Aorta (tissue), 5 donors: ENCODE measurements around the gene NOD1. TPM values are rescaled to one million over a fixed set of nuclear protein-coding genes. Genes with fewer than 3 reads are reported as not detected.
A peak's percentile ranks its signal among the peaks of the same experiment; 100 is the strongest.

Source experiments
- ATAC-seq: fragments of 200-7000 bp; cut with Tn5 transposase; one replicate; pipeline ENCODE4 v1.9.1; 2022; ENCODE audit warnings: moderate library complexity; ENCODE audit not compliant: low FRiP score
- DNase-seq, 2 donors: peaks; one replicate each; pipeline ENCODE4 v3.0.0-alpha.2; 2020
- H3K27ac ChIP-seq, 2 donors: one replicate each; pipeline ENCODE4 v1.5.1; 2013; ENCODE audit warnings: low read length in 2 of 2, mild to moderate bottlenecking in 2 of 2, moderate library complexity in 2 of 2, control low read depth in 1 of 2, inconsistent platforms in 1 of 2, low read depth in 1 of 2
- H3K27me3 ChIP-seq, 2 donors: one replicate each; pipeline ENCODE4 v1.6.1; 2013; ENCODE audit warnings: control low read depth in 1 of 2, low read length in 1 of 2, mild to moderate bottlenecking in 1 of 2, moderate library complexity in 1 of 2; ENCODE audit not compliant: insufficient read depth in 2 of 2, control insufficient read depth in 1 of 2
- H3K36me3 ChIP-seq, 2 donors: one replicate each; pipeline ENCODE4 v1.6.1; 2013; ENCODE audit warnings: control low read depth in 1 of 2, low read length in 1 of 2, mild to moderate bottlenecking in 1 of 2; ENCODE audit not compliant: insufficient read depth in 2 of 2, control insufficient read depth in 1 of 2
- H3K4me1 ChIP-seq, 2 donors: one replicate each; pipeline ENCODE4 v1.6.1; 2013; ENCODE audit warnings: low read length in 2 of 2, control low read depth in 1 of 2, mild to moderate bottlenecking in 1 of 2, moderate library complexity in 1 of 2; ENCODE audit not compliant: insufficient read depth in 2 of 2, control insufficient read depth in 1 of 2
- H3K4me3 ChIP-seq, 2 donors: one replicate each; pipeline ENCODE4 v1.5.1; 2013; ENCODE audit warnings: low read length in 2 of 2, control low read depth in 1 of 2, mild to moderate bottlenecking in 1 of 2
- H3K9me3 ChIP-seq: one replicate; pipeline ENCODE4 v1.6.1; 2013; ENCODE audit warnings: mild to moderate bottlenecking, low read length; ENCODE audit not compliant: control insufficient read depth
- WGBS, 2 donors: extraction: QIAGEN DNeasy Blood & Tissue Kit; methylation state at CpG; one replicate each; pipeline ENCODE4 v1.1.7; 2013; 5-methylcytosine and 5-hydroxymethylcytosine counted together
- intact Hi-C, 2 donors: fragments of 100-400 bp; cut with DNase I; formaldehyde crosslinking; loops; one replicate each; pipeline versions ENCODE4 v1.14.2 to v1.15.0; 2022
- polyA plus RNA-seq, 2 donors: library from polyadenylated mRNA; stranded (reverse); fragments of 200-250 nt; gene quantifications; one replicate each; pipeline ENCODE4 v1.2.3, GENCODE V29; 2013
- total RNA-seq, 2 donors: library from RNA; stranded (reverse); fragmentation: NEBNext Ultra II Directional; extraction: Animal tissue kit (Norgen Biotek cat#: 25700); gene quantifications; one replicate each; pipeline ENCODE4 v1.2.1, GENCODE V29; 2021
- donor health status: healthy with polysubstance abuse.
- donor health status: Bipolar disorder and iron deficiency.
- donor health status: DM: no; HTN: no; CAD: no.
- donor health status: DM: no; HTN: no; CAD: no.
- donor health status: DM: yes; HTN: yes; CAD: no.

NOD1 gene
- total and polyA plus RNA-seq, 4 donors, result 2.4 to 38.4 (median 19.2) TPM

GRCh38 chr7:30468791-30469190 lies 9.8 kb downstream of the NOD1 start:
- H3K27ac ChIP-seq, result peak overlapping the region in 1 of 2 donors; percentile 79
- ATAC-seq (no peak), DNase-seq (no peak)
- intact Hi-C loops, result no loop called here
- WGBS, 2 donors, result 62 to 69% methylated on average over 4 of the region's 4 CpGs
- H3K36me3 ChIP-seq, result no peaks in the 10 kb centered on the region
- H3K4me3 ChIP-seq, result no peak overlapping the region
- no peaks in the 10 kb centered on the region for H3K27me3 ChIP-seq
- H3K9me3 ChIP-seq, result no peaks in the 10 kb centered on the region
- peaks cover 2% of the 10 kb centered on the region in 2 donors for H3K4me1 ChIP-seq

- intact Hi-C loops, result no loop called here
- Histone ChIP-seq H3K4me1 (peaks cover 2% of the 10 kb centered on the region in 2 donors), H3K4me3 (no peak overlapping the region), H3K27ac (no peak overlapping the region), H3K36me3 (no peaks in the 10 kb centered on the region), H3K9me3 (no peaks in the 10 kb centered on the region), H3K27me3 (no peaks in the 10 kb centered on the region)
- ATAC-seq (no peak), DNase-seq (no peak)
- 19 to 29% methylated on average over 2 of the region's 2 CpGs for WGBS, 2 donors
Observed at GRCh38 chr7:30468041-30468440, 10.5 kb downstream of the NOD1 start.

GRCh38 chr7:30467271-30467670 lies 11.3 kb downstream of the NOD1 start:
- Histone ChIP-seq H3K27ac (no peak overlapping the region), H3K9me3 (no peaks in the 10 kb centered on the region), H3K27me3 (no peaks in the 10 kb centered on the region), H3K36me3 (no peaks in the 10 kb centered on the region), H3K4me3 (no peak overlapping the region), H3K4me1 (peaks cover 0 to 2% of the 10 kb centered on the region in 2 donors)
- DNase-seq, result no peak
- no peak for ATAC-seq
- WGBS, 2 donors, result 83 to 85% methylated on average over 4 of the region's 4 CpGs
- intact Hi-C loops, result no loop called here

GRCh38 chr7:30466266-30466665 lies 12.3 kb downstream of the NOD1 start:
- intact Hi-C loops, result no loop called here
- H3K4me1 ChIP-seq, result peaks cover 0 to 2% of the 10 kb centered on the region in 2 donors
- H3K27me3 ChIP-seq, result no peaks in the 10 kb centered on the region
- 78 to 92% methylated on average over 4 of the region's 4 CpGs for WGBS, 2 donors
- no peaks in the 10 kb centered on the region for H3K36me3 ChIP-seq
- DNase-seq, result no peak
- no peak overlapping the region for H3K4me3 ChIP-seq
- no peaks in the 10 kb centered on the region for H3K9me3 ChIP-seq
- no peak for ATAC-seq
- no peak overlapping the region for H3K27ac ChIP-seq

GRCh38 chr7:30465811-30466180 lies 12.8 kb downstream of the NOD1 start:
- ATAC-seq (no peak), DNase-seq (no peak)
- no peaks in the 10 kb centered on the region for H3K27me3 ChIP-seq
- 93 to 98% methylated on average over 2 of the region's 2 CpGs for WGBS, 2 donors
- H3K9me3 ChIP-seq, result no peaks in the 10 kb centered on the region
- intact Hi-C loops, result no loop called here
- H3K27ac ChIP-seq, result no peak overlapping the region
- H3K36me3 ChIP-seq, result no peaks in the 10 kb centered on the region
- H3K4me1 ChIP-seq, result peaks cover 0 to 2% of the 10 kb centered on the region in 2 donors
- H3K4me3 ChIP-seq, result no peak overlapping the region

- no peak for ATAC-seq
- no peaks in the 10 kb centered on the region for H3K27me3 ChIP-seq
- no peak overlapping the region for H3K4me3 ChIP-seq
- intact Hi-C loops, result no loop called here
- no peaks in the 10 kb centered on the region for H3K9me3 ChIP-seq
- H3K36me3 ChIP-seq, result no peaks in the 10 kb centered on the region
- H3K4me1 ChIP-seq, result peaks cover 0 to 2% of the 10 kb centered on the region in 2 donors
- H3K27ac ChIP-seq, result no peak overlapping the region
- 85 to 89% methylated on average over 5 of the region's 5 CpGs for WGBS, 2 donors
- DNase-seq, result no peak
Observed at GRCh38 chr7:30465046-30465810, 13.4 kb downstream of the NOD1 start.

GRCh38 chr7:30464231-30464671 lies 14.3 kb downstream of the NOD1 start:
- Histone ChIP-seq H3K9me3 (no peaks in the 10 kb centered on the region), H3K4me3 (no peak overlapping the region), H3K4me1 (no peaks in the 10 kb centered on the region), H3K36me3 (no peaks in the 10 kb centered on the region), H3K27me3 (no peaks in the 10 kb centered on the region), H3K27ac (no peak overlapping the region)
- ATAC-seq (no peak), DNase-seq (no peak)
- intact Hi-C loops, result no loop called here
- 76 to 90% methylated on average over 5 of the region's 5 CpGs for WGBS, 2 donors

GRCh38 chr7:30463405-30464145 lies 15.0 kb downstream of the NOD1 start:
- DNase-seq, result no peak
- no peaks in the 10 kb centered on the region for H3K4me1 ChIP-seq

GRCh38 chr7:30462179-30462578 lies 16.4 kb downstream of the NOD1 start:
- intact Hi-C loops, result no loop called here
- WGBS, 2 donors, result 91 to 100% methylated on average over 1 of the region's 1 CpG
- Histone ChIP-seq H3K27me3 (no peaks in the 10 kb centered on the region), H3K9me3 (no peaks in the 10 kb centered on the region), H3K4me1 (no peaks in the 10 kb centered on the region), H3K4me3 (no peak overlapping the region), H3K36me3 (no peaks in the 10 kb centered on the region), H3K27ac (no peak overlapping the region)
- no peak for DNase-seq
- ATAC-seq, result no peak

More at GRCh38 chr7:30463405-30464145, 15.0 kb downstream of the NOD1 start:
- WGBS, 2 donors, result 85 to 87% methylated on average over 6 of the region's 6 CpGs
- Histone ChIP-seq H3K36me3 (no peaks in the 10 kb centered on the region), H3K4me3 (no peak overlapping the region), H3K9me3 (no peaks in the 10 kb centered on the region), H3K27me3 (no peaks in the 10 kb centered on the region), H3K27ac (no peak overlapping the region)
- intact Hi-C loops, result no loop called here
- no peak for ATAC-seq
